Measurements from ENCODE around the gene GAB2.

GAB2 gene

GRCh38 chr11:78399136-78399535 lies 18.5 kb downstream of the GAB2 start:
- no peak for DNase-seq

- no peak for DNase-seq
Measured at GRCh38 chr11:78398715-78399114, 18.9 kb downstream of the GAB2 start.

- peak; percentile 81 for DNase-seq
Measured at GRCh38 chr11:78397398-78397797, 20.2 kb downstream of the GAB2 start.

GRCh38 chr11:78395597-78395996 lies 22.0 kb downstream of the GAB2 start:
- peak; percentile 57 for DNase-seq

GRCh38 chr11:78392854-78393253 lies 24.8 kb downstream of the GAB2 start:
- DNase-seq: peak; percentile 52

- no peak for DNase-seq
Measured at GRCh38 chr11:78391424-78391823, 26.2 kb downstream of the GAB2 start.

- DNase-seq: no peak
Measured at GRCh38 chr11:78390809-78391208, 26.8 kb downstream of the GAB2 start.

GRCh38 chr11:78386215-78386941 lies 31.2 kb downstream of the GAB2 start:
- no peak for DNase-seq

GRCh38 chr11:78385205-78385604 lies 32.4 kb downstream of the GAB2 start:
- no peak for DNase-seq

- no peak for DNase-seq
Measured at GRCh38 chr11:78384231-78384630, 33.4 kb downstream of the GAB2 start.

- DNase-seq: no peak
Measured at GRCh38 chr11:78381865-78382264, 35.8 kb downstream of the GAB2 start.

GRCh38 chr11:78380615-78381051 lies 37.0 kb downstream of the GAB2 start:
- no peak for DNase-seq

GRCh38 chr11:78379039-78379670 lies 38.5 kb downstream of the GAB2 start:
- DNase-seq: peak; percentile 63

- DNase-seq: peak; percentile 85
Measured at GRCh38 chr11:78377625-78378418, 39.8 kb downstream of the GAB2 start.

GRCh38 chr11:78376858-78377257 lies 40.8 kb downstream of the GAB2 start:
- no peak for DNase-seq

- DNase-seq: no peak
Measured at GRCh38 chr11:78374917-78375316, 42.7 kb downstream of the GAB2 start.

- no peak for DNase-seq
Measured at GRCh38 chr11:78373689-78374088, 43.9 kb downstream of the GAB2 start.

GRCh38 chr11:78372114-78372768 lies 45.4 kb downstream of the GAB2 start:
- DNase-seq: no peak

GRCh38 chr11:78371221-78371891 lies 46.3 kb downstream of the GAB2 start:
- DNase-seq: no peak

GRCh38 chr11:78370406-78371172 lies 47.0 kb downstream of the GAB2 start:
- DNase-seq: no peak

- DNase-seq: no peak
Measured at GRCh38 chr11:78365381-78365792, 52.2 kb downstream of the GAB2 start.

All from hematopoietic multipotent progenitor cell treated with erythropoietin and hydrocortisone succinate and interleukin-3 and kit ligand, for 6 days (in vitro differentiated cells).